K562 (cell line): ENCODE results near the gene DOK4. TPM values are rescaled to one million over a fixed set of nuclear protein-coding genes. Genes with fewer than 3 reads are reported as not detected.

Experiments used
- ATAC-seq: fragments of 200-7000 bp; cut with Tn5 transposase; 3 replicates; pipeline ENCODE4 v1.9.1; 2020; ENCODE audit warnings: moderate library complexity
- BruUV-seq: library from RNA; stranded (reverse); fragments of 400-500 nt; replicated peaks from 2 replicates; lab custom pipeline; 2021; lab: Mats Ljungman, UMichigan
- CTCF ChIA-PET: fragments of 300-600 bp; formaldehyde crosslinking; extraction: SDS; loops from one replicate; lab custom pipeline; 2021; ENCODE audit warnings: low intra/inter-chr PET ratio; lab: Yijun Ruan, JAX
- POLR2A ChIA-PET: fragments of 300-600, 350-650 bp; sonication (Branson Sonifier 250); formaldehyde crosslinking; extraction: SDS; loops from one replicate; lab custom pipeline; 2021; ENCODE audit warnings: antibody characterized with exemption, inconsistent platforms; lab: Yijun Ruan, JAX
- DNase-seq, 4 experiments: peaks; one replicate each; pipeline versions ENCODE4 v3.0.0 to v3.0.0-alpha.2; 2011 to 2018; ENCODE audit warnings: low spot score in 3 of 4, mixed read lengths in 3 of 4; ENCODE audit errors: extremely low read depth in 1 of 4
- FAIRE-seq: peaks from 2 replicates; lab custom pipeline; 2011; peaks lifted over from hg19 to GRCh38; lab: Jason Lieb, UNC
- H2AFZ ChIP-seq: 2 replicates; pipeline ENCODE4 v1.6.0; 2011; ENCODE audit warnings: low read depth, low read length, control low read depth, inconsistent platforms
- H3K27ac ChIP-seq: fragments of 200-600 bp; 3 replicates; pipeline ENCODE4 v1.8.0; 2011; ENCODE audit warnings: low read depth, mild to moderate bottlenecking, control low read depth, inconsistent platforms, low read length, moderate library complexity, mixed read lengths; ENCODE audit errors: extremely low read depth
- H3K27me3 ChIP-seq, 2 experiments: fragments of 300-600 bp in 1 of 2; 2 replicates in 1 of 2; 3 replicates in 1 of 2; pipeline versions ENCODE4 v1.6.0 to v1.8.0; 2011; ENCODE audit warnings: inconsistent platforms in 2 of 2, low read length in 2 of 2, mild to moderate bottlenecking in 1 of 2, mixed read lengths in 1 of 2, moderate library complexity in 1 of 2; ENCODE audit not compliant: control insufficient read depth in 2 of 2, insufficient read depth in 2 of 2
- H3K36me3 ChIP-seq: fragments of 300-600 bp; 3 replicates; pipeline ENCODE4 v1.8.0; 2011; ENCODE audit warnings: mild to moderate bottlenecking, low read length, inconsistent platforms; ENCODE audit not compliant: control insufficient read depth, insufficient read depth
- H3K4me1 ChIP-seq, 2 experiments: fragments of 200-600 bp in 1 of 2; replicated peaks in 1 of 2; 2 replicates in 1 of 2; 3 replicates in 1 of 2; pipeline versions ENCODE4 v1.5.1 to v1.8.0; 2011; ENCODE audit warnings: inconsistent platforms in 2 of 2, low read length in 2 of 2, mild to moderate bottlenecking in 1 of 2, mixed read lengths in 1 of 2, moderate library complexity in 1 of 2; ENCODE audit not compliant: control insufficient read depth in 2 of 2, insufficient read depth in 2 of 2
- H3K4me2 ChIP-seq: 2 replicates; pipeline ENCODE4 v1.6.1; 2011; ENCODE audit warnings: low read length, control low read depth, inconsistent platforms, mixed read lengths; ENCODE audit not compliant: insufficient read depth
- H3K4me3 ChIP-seq: fragments of 200-600 bp; sonication (generic), shearing (Covaris generic); 2 replicates; pipeline ENCODE4 v1.5.1; 2016; ENCODE audit warnings: control low read depth, inconsistent platforms
- H3K79me2 ChIP-seq: fragments of 200-600 bp; 3 replicates; pipeline ENCODE4 v1.8.0; 2011; ENCODE audit warnings: low read length, inconsistent platforms; ENCODE audit not compliant: control insufficient read depth, insufficient read depth
- H3K9ac ChIP-seq, 2 experiments: 2 replicates each; pipeline versions ENCODE4 v1.6.0 to v1.6.1; 2011; ENCODE audit warnings: low read depth in 2 of 2, low read length in 2 of 2, control low read depth in 1 of 2, inconsistent platforms in 1 of 2, mild to moderate bottlenecking in 1 of 2, mixed read lengths in 1 of 2; ENCODE audit not compliant: insufficient read depth in 1 of 2
- H3K9me1 ChIP-seq: one replicate; pipeline ENCODE4 v1.6.0; 2011; ENCODE audit warnings: inconsistent platforms, mild to moderate bottlenecking, low read length, moderate library complexity; ENCODE audit not compliant: control insufficient read depth, insufficient read depth
- H3K9me3 ChIP-seq: replicated peaks from 2 replicates; pipeline ENCODE4 v1.5.1; 2011; ENCODE audit warnings: low read depth, low read length, inconsistent platforms; ENCODE audit not compliant: control insufficient read depth, insufficient read depth
- H4K20me1 ChIP-seq: replicated peaks from 2 replicates; pipeline ENCODE4 v1.6.1; 2011; ENCODE audit warnings: low read length, inconsistent platforms, mixed read lengths; ENCODE audit not compliant: control insufficient read depth, insufficient read depth
- KDM5B ChIP-seq: fragments of 200-600 bp; sonication (generic); IDR thresholded peaks from 2 replicates; pipeline ENCODE4 v1.6.1; 2012; ENCODE audit warnings: low read depth, mild to moderate bottlenecking, moderate library complexity, low read length, control low read depth, inconsistent platforms; ENCODE audit not compliant: insufficient replicate concordance
- ZNF3 ChIP-seq: fragments of 250-450 bp; sonication (Bioruptor Pico); IDR thresholded peaks from 2 replicates; pipeline ENCODE4 v1.5.0; 2021; ENCODE audit warnings: mild to moderate bottlenecking, moderate library complexity
- WGBS: fragments of 100-300 bp; shearing (Covaris generic); methylation state at CpG from one replicate; pipeline ENCODE4 v1.1.6; 2016; ENCODE audit warnings: low coverage, mixed read lengths; ENCODE audit not compliant: insufficient coverage; ENCODE audit errors: missing lambda C conversion rate; 5-methylcytosine and 5-hydroxymethylcytosine counted together
- in situ Hi-C: fragments of 300-500 bp; cut with MboI; formaldehyde crosslinking; loops from 4 replicates; pipeline ENCODE4 v1.15.0; 2018; ENCODE audit warnings: inconsistent platforms, mixed read lengths
- intact Hi-C: fragments of 100-400 bp; cut with micrococcal nuclease; formaldehyde crosslinking; loops from 2 replicates; pipeline ENCODE4 v1.14.2; 2022
- polyA plus RNA-seq, 8 experiments: library from polyadenylated mRNA; depleted of rRNA in 4 of 8; stranded (reverse) in 5 of 8; unstranded in 3 of 8; fragments of >200 nt; fragmentation: Nextera tagmentation in 2 of 8; fragmentation: Illumina TruSeq in 1 of 8; extraction: Ambion mirVana in 2 of 8; extraction: Trizol in 1 of 8; gene quantifications; 2 replicates each; pipeline versions ENCODE4 v1.2.1 to v1.2.3, GENCODE V29; 2011 to 2014; ENCODE audit warnings: inconsistent platforms in 1 of 8, missing spikeins in 1 of 8
- total RNA-seq, 7 experiments: library from RNA; depleted of rRNA in 6 of 7; stranded (reverse); fragments of >200 nt in 6 of 7; fragmentation: Illumina TruSeq in 2 of 7; extraction: Trizol in 2 of 7; gene quantifications; 2 replicates each; pipeline versions ENCODE4 v1.2.1 to v1.2.3, GENCODE V29; 2011 to 2021; ENCODE audit warnings: low replicate concordance in 1 of 7
- TF ChIP-seq, protein P1 (sequence below): sonication (generic); formaldehyde crosslinking; IDR thresholded peaks from 2 replicates; pipeline ENCODE4 v1.8.1; 2023; ENCODE audit warnings: mild to moderate bottlenecking, missing genetic modification reagents

The DOK4 gene
- total and polyA plus RNA-seq, 9 of the 15 experiments (the other 6 are each of a cell fraction or from before 2014, with no cell fraction given) = 0.10 to 14.4 (median 8.3) TPM

DNA sequence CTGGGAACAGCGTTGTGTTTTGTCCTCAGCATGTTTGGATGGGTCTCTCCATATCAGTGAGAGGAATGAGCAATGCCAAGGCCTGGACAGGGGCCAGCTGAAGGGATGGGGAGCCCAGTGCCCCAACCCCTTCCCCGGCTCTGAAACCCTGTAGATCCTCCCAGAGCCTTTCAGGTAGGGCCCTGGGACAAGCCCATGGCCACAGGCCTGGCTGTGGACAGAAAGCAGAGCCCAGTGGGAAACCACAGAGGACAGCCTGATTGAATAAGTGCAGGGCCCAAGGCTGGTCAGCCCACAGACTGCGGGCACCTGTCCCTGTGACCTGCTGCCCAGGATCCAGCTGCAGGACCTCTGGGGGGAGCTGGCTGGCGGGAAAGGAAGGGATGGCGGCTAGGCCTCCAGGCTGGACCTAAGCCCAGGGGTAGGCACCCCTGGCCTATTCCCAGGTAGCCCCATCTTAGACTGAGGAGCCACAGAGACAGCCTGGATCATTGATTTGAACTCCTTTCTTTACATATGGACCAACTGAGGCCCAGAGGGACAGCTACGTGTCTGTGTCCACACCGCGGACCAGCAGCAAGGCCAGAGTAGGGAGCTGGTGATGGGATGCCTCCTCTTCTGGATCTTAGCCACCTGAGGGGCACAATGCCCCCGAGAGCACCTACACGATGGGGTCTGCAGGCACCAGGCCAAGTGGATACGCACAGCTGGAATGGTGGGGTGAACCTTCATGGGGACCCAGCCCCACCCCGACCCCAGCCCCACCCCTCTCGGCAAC lies 48.8 kb upstream of the DOK4 start:
- DNase-seq (no peak), FAIRE-seq (no peak), ATAC-seq (no peak)
- no peaks in the 10 kb centered on the region for H3K9me3 ChIP-seq
- TF ChIP-seq ZNF3 (CRISPR knock-in tag) = no peak
- TF ChIP-seq KDM5B = peak; percentile 2
- TF ChIP-seq, protein P1, sequence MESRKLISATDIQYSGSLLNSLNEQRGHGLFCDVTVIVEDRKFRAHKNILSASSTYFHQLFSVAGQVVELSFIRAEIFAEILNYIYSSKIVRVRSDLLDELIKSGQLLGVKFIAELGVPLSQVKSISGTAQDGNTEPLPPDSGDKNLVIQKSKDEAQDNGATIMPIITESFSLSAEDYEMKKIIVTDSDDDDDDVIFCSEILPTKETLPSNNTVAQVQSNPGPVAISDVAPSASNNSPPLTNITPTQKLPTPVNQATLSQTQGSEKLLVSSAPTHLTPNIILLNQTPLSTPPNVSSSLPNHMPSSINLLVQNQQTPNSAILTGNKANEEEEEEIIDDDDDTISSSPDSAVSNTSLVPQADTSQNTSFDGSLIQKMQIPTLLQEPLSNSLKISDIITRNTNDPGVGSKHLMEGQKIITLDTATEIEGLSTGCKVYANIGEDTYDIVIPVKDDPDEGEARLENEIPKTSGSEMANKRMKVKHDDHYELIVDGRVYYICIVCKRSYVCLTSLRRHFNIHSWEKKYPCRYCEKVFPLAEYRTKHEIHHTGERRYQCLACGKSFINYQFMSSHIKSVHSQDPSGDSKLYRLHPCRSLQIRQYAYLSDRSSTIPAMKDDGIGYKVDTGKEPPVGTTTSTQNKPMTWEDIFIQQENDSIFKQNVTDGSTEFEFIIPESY (CRISPR knock-in tag) = peak; percentile 84
- no peaks in the 10 kb centered on the region for H3K9me1 ChIP-seq
- H3K9ac ChIP-seq = peak overlapping the region in 1 of 2 experiments; percentile 80; a peak in 2 of 4 replicates
- H3K36me3 ChIP-seq = no peaks in the 10 kb centered on the region
- intact Hi-C loops = no loop called here
- H3K27me3 ChIP-seq = no peaks in the 10 kb centered on the region
- peak overlapping the region; percentile 86; the same call in 1 of the 2 replicates for H3K4me2 ChIP-seq
- H4K20me1 ChIP-seq = no peaks in the 10 kb centered on the region
- H3K79me2 ChIP-seq = no peaks in the 10 kb centered on the region
- no peak overlapping the region; the same call in 2 of the 3 replicates for H3K27ac ChIP-seq
- ChIA-PET POLR2A (interaction anchor here (0.7 kb wide), 1 partner anchor 10 kb away, joined by 3 read pairs; no protein-coding TSS in a partner anchor), CTCF (no interaction called here)
- peak overlapping the region; percentile 94; the same call in 1 of the 2 replicates for H2AFZ ChIP-seq
- H3K4me1 ChIP-seq = peaks cover 29 to 53% of the 10 kb centered on the region in 2 experiments
- H3K4me3 ChIP-seq = peak overlapping the region; percentile 78; the same call in 1 of the 2 replicates
- no TSS peak for BruUV-seq
- in situ Hi-C loops = no loop called here
- 59% methylated on average over 9 of the region's 13 CpGs for WGBS
